Measurements from ENCODE around the gene ARMH3. TPM values are rescaled to one million over a fixed set of nuclear protein-coding genes. Genes with fewer than 3 reads are reported as not detected.

The ARMH3 gene
- total RNA-seq, 1 donor: 13.6 TPM

DNA sequence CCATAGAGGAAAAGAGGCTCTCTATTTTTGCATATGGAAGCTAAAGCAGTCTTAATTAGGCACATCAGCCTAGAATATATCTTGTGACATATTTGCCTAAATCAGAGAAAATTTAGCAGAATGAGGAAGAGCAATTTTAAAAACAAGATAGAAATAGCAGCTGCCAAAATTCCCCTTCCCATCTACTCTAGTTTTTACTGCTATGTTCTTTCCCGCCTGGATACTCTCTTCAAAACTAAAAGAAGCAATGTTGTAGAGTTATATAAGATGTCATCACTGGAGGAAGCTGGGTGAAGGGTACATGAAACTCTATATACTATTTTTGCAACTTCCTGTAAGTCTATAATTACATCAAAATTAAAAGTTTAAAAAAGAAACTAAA, 87.0 kb downstream of the ARMH3 start:
- DNase-seq (ENCODE audit: low read depth): no peak
- TF ChIP-seq CTCF (IDR thresholded peaks at IDR 0.05; ENCODE audit: insufficient read depth, low read length): no peak
- no peak overlapping the region for H3K4me3 ChIP-seq (ENCODE audit: low read depth, low read length)

- TF ChIP-seq CTCF (IDR thresholded peaks at IDR 0.05; ENCODE audit: insufficient read depth, low read length): no peak
- no peak for DNase-seq (ENCODE audit: low read depth)
Observed at GRCh38 chr10:101968286-101968939, 87.6 kb downstream of the ARMH3 start.

GRCh38 chr10:101967713-101968112, 88.3 kb downstream of the ARMH3 start:
- DNase-seq (ENCODE audit: low read depth): peak; percentile 20
- TF ChIP-seq CTCF (IDR thresholded peaks at IDR 0.05; ENCODE audit: insufficient read depth, low read length): no peak
- no peak overlapping the region for H3K4me3 ChIP-seq (ENCODE audit: low read depth, low read length)

More at GRCh38 chr10:101968286-101968939, 87.6 kb downstream of the ARMH3 start:
- no peak overlapping the region for H3K4me3 ChIP-seq (ENCODE audit: low read depth, low read length)

DNA sequence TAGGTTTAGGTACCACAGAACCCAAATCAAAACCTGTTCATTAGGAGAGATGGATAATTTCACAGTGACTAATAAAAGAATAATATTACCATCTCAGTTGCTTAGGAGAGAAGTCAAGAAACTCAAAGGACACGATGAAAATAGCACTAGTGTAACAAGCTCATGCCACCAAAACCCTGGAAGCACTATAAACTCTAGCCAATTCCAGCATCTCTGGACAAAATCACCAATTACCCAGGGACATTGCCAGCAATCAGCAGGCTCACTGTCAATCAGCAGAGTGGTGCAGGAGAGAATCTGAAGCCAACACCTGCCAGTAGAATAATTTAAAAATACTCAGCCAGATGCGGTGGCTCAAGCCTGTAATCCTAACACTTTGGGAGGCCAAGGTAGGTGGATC, 88.9 kb downstream of the ARMH3 start:
- TF ChIP-seq CTCF (IDR thresholded peaks at IDR 0.05; ENCODE audit: insufficient read depth, low read length): no peak
- no peak overlapping the region for H3K4me3 ChIP-seq (ENCODE audit: low read depth, low read length)
- DNase-seq (ENCODE audit: low read depth): no peak

DNA sequence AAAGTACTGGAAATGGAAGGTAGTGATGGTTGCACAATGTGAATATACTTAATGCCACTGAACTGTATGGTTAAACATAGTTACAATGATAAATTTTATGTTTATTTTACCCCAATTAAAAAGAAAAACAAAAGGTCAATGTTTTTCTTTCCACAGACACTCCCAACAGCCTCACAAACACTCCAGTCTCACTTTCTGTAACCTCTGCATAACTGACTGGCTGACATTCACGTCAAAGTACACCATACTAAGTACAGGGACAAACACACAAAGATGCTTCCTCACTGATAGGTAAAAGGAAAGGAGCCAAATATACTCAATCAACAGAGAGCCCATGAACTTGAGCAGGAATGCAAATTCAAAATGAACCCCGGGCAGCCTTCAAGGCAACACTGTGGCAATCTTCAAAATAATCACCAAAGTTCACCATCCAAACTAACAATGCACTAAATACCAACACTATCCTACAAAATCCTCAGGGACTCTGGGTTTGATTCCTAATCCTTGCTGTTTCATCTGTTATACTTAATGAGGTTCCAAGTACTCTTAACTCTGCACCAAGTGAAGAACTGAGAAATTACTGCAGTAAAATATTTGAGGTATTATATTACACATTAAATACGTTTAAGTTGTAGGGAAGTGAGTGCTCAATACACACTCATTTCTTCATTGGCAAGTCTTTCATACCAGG, 90.8 kb downstream of the ARMH3 start:
- TF ChIP-seq CTCF (IDR thresholded peaks at IDR 0.05; ENCODE audit: insufficient read depth, low read length): no peak
- no peak overlapping the region for H3K4me3 ChIP-seq (ENCODE audit: low read depth, low read length)
- DNase-seq (ENCODE audit: low read depth): no peak

DNA sequence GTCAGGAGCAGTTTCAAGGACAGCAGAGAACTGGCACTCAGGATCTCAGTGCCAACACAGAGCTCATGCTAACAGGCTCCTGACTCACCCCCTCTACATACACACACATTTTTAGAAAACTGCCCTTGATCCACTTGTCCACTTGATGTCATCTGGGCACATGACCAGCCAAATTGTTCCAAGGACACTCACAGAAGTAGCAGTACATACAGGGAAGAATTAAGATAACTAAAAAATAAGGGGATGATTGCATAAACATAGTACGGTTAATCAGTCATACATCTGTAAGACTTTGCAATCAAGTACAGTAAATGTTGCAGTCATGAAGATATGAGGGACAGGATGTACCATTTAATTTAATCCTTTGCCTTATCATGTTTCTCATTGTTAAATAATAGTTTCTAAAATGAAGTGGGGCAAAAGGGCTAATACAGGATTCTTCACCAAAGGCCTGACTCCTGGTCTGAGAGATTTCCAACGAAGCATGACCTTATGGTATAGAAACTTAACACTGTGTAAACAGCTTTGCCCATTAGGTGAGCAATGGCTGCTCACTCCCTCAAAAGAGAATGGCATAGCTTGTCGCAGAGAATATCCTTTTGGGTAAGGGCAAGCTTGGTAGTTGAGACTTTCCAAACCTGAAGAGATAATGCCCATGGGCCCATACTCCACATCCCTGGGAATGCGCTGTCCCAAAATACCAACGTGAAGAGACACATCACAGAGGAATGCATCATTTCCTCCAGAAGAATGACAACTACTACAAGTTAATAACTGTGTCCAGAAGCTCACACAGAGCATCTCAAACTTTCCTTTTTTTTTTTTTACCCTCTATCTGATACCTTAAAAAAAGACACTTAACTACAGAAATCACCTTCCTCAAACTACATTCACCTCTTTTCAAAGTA, 94.1 kb downstream of the ARMH3 start:
- no peak for TF ChIP-seq CTCF (IDR thresholded peaks at IDR 0.05; ENCODE audit: insufficient read depth, low read length)
- peak; percentile 49 for DNase-seq (ENCODE audit: low read depth)
- no peak overlapping the region for H3K4me3 ChIP-seq (ENCODE audit: low read depth, low read length)
